H9 (cell line): Measurements from ENCODE around the gene ABCA3. TPM values are rescaled to one million over a fixed set of nuclear protein-coding genes. Genes with fewer than 3 reads are reported as not detected.

Experiments used
- DNase-seq: peaks from one replicate; pipeline ENCODE4 v3.0.0-alpha.2; 2017
- H2AFZ ChIP-seq: one replicate; pipeline ENCODE4 v1.6.1; 2013; ENCODE audit warnings: mild to moderate bottlenecking, low read length, control low read depth, moderate library complexity
- H2AK5ac ChIP-seq: 2 replicates; pipeline ENCODE4 v1.6.1; 2013; ENCODE audit warnings: low read length, control low read depth, mixed read lengths; ENCODE audit not compliant: insufficient read length
- H2BK120ac ChIP-seq: one replicate; pipeline ENCODE4 v1.6.1; 2013; ENCODE audit warnings: low read depth, mild to moderate bottlenecking, low read length, control low read depth, inconsistent platforms; ENCODE audit not compliant: poor library complexity, severe bottlenecking
- H2BK12ac ChIP-seq: 2 replicates; pipeline ENCODE4 v1.6.1; 2013; ENCODE audit warnings: low read length, control low read depth, mixed read lengths, low read depth; ENCODE audit not compliant: insufficient read length
- H2BK15ac ChIP-seq: 2 replicates; pipeline ENCODE4 v1.6.1; 2013; ENCODE audit warnings: low read depth, low read length, control low read depth
- H2BK20ac ChIP-seq: one replicate; pipeline ENCODE4 v1.6.1; 2013; ENCODE audit warnings: low read depth, mild to moderate bottlenecking, low read length, control low read depth, inconsistent platforms; ENCODE audit not compliant: poor library complexity, severe bottlenecking
- H2BK5ac ChIP-seq: 2 replicates; pipeline ENCODE4 v1.6.1; 2013; ENCODE audit warnings: low read length, control low read depth, mixed read lengths; ENCODE audit not compliant: insufficient read length
- H3K14ac ChIP-seq: 2 replicates; pipeline ENCODE4 v1.6.1; 2013; ENCODE audit warnings: low read length, control low read depth; ENCODE audit not compliant: insufficient read depth
- H3K18ac ChIP-seq: 2 replicates; pipeline ENCODE4 v1.6.1; 2013; ENCODE audit warnings: low read depth, mild to moderate bottlenecking, mixed read lengths, low read length, control low read depth; ENCODE audit not compliant: insufficient read length
- H3K23ac ChIP-seq: 2 replicates; pipeline ENCODE4 v1.6.1; 2013; ENCODE audit warnings: low read length, control low read depth, mixed read lengths, low read depth; ENCODE audit not compliant: insufficient read length
- H3K23me2 ChIP-seq: 2 replicates; pipeline ENCODE4 v1.6.1; 2013; ENCODE audit warnings: low read depth, mild to moderate bottlenecking, mixed read lengths, low read length, control low read depth; ENCODE audit not compliant: insufficient read length, poor library complexity, severe bottlenecking
- H3K27ac ChIP-seq: 2 replicates; pipeline ENCODE4 v1.5.1; 2013; ENCODE audit warnings: low read length, control low read depth, mixed read lengths, low read depth; ENCODE audit not compliant: insufficient read length
- H3K27me3 ChIP-seq: 2 replicates; pipeline ENCODE4 v1.6.1; 2013; ENCODE audit warnings: low read length, control low read depth, inconsistent platforms; ENCODE audit not compliant: insufficient read depth
- H3K4ac ChIP-seq: 2 replicates; pipeline ENCODE4 v1.6.1; 2013; ENCODE audit warnings: low read depth, mild to moderate bottlenecking, control low read depth, inconsistent platforms, low read length, moderate library complexity
- H3K4me1 ChIP-seq: 2 replicates; pipeline ENCODE4 v1.6.1; 2013; ENCODE audit warnings: low read length, control low read depth, inconsistent platforms; ENCODE audit not compliant: insufficient read depth
- H3K4me2 ChIP-seq: 2 replicates; pipeline ENCODE4 v1.6.1; 2013; ENCODE audit warnings: low read length, control low read depth, mixed read lengths; ENCODE audit not compliant: insufficient read length, insufficient read depth
- H3K56ac ChIP-seq: 2 replicates; pipeline ENCODE4 v1.6.1; 2013; ENCODE audit warnings: low read depth, mild to moderate bottlenecking, mixed read lengths, low read length, control low read depth; ENCODE audit not compliant: insufficient read length
- H3K79me1 ChIP-seq: 2 replicates; pipeline ENCODE4 v1.6.1; 2013; ENCODE audit warnings: low read depth, mild to moderate bottlenecking, moderate library complexity, low read length, control low read depth, inconsistent platforms; ENCODE audit not compliant: insufficient read depth, poor library complexity, severe bottlenecking
- H3K79me2 ChIP-seq: 2 replicates; pipeline ENCODE4 v1.6.1; 2013; ENCODE audit warnings: low read length, control low read depth, inconsistent platforms; ENCODE audit not compliant: insufficient read depth
- H3K9ac ChIP-seq: 2 replicates; pipeline ENCODE4 v1.6.1; 2013; ENCODE audit warnings: low read length, control low read depth, mixed read lengths; ENCODE audit not compliant: insufficient read length; ENCODE audit errors: extremely low read depth
- H3K9me3 ChIP-seq: one replicate; pipeline ENCODE4 v1.6.1; 2013; ENCODE audit warnings: low read depth, low read length, inconsistent platforms; ENCODE audit not compliant: control insufficient read depth
- H3T11ph ChIP-seq: one replicate; pipeline ENCODE4 v1.6.1; 2013; ENCODE audit warnings: mild to moderate bottlenecking, low read length, control low read depth, inconsistent platforms
- H4K20me1 ChIP-seq: one replicate; pipeline ENCODE4 v1.6.1; 2013; ENCODE audit not compliant: control insufficient read depth, insufficient read length, insufficient read depth
- H4K5ac ChIP-seq: 2 replicates; pipeline ENCODE4 v1.6.1; 2013; ENCODE audit warnings: low read depth, mild to moderate bottlenecking, mixed read lengths, low read length, control low read depth; ENCODE audit not compliant: insufficient read length
- H4K8ac ChIP-seq: replicated peaks from 2 replicates; pipeline ENCODE4 v1.6.1; 2013; ENCODE audit warnings: low read length, control low read depth, mixed read lengths, low read depth; ENCODE audit not compliant: insufficient read length
- H4K91ac ChIP-seq: 2 replicates; pipeline ENCODE4 v1.6.1; 2013; ENCODE audit warnings: low read depth, mild to moderate bottlenecking, moderate library complexity, mixed read lengths, low read length, control low read depth; ENCODE audit not compliant: insufficient read length
- H3K27ac Mint-ChIP-seq, 3 experiments: 2 replicates in 2 of 3; 3 replicates in 1 of 3; pipeline ENCODE4 v1.8.0; 2020 to 2021; ENCODE audit warnings: mixed read lengths in 3 of 3, mild to moderate bottlenecking in 1 of 3, moderate library complexity in 1 of 3
- H3K27me3 Mint-ChIP-seq: 2 replicates; pipeline ENCODE4 v1.8.0; 2021; ENCODE audit warnings: low read depth, mild to moderate bottlenecking, moderate library complexity, mixed read lengths
- H3K36me3 Mint-ChIP-seq, 3 experiments: 2 replicates in 2 of 3; 3 replicates in 1 of 3; pipeline ENCODE4 v1.8.0; 2020 to 2021; ENCODE audit warnings: low read depth in 3 of 3, mixed read lengths in 3 of 3; ENCODE audit not compliant: insufficient read depth in 1 of 3
- H3K4me1 Mint-ChIP-seq, 2 experiments: 2 replicates each; pipeline ENCODE4 v1.8.0; 2020; ENCODE audit warnings: mixed read lengths in 2 of 2
- H3K4me3 Mint-ChIP-seq, 2 experiments: 2 replicates in 1 of 2; 3 replicates in 1 of 2; pipeline ENCODE4 v1.8.0; 2020 to 2021; ENCODE audit warnings: mild to moderate bottlenecking in 2 of 2, mixed read lengths in 2 of 2, moderate library complexity in 1 of 2
- H3K9me3 Mint-ChIP-seq, 2 experiments: 2 replicates in 1 of 2; 3 replicates in 1 of 2; pipeline ENCODE4 v1.8.0; 2020; ENCODE audit warnings: mild to moderate bottlenecking in 2 of 2, mixed read lengths in 2 of 2, moderate library complexity in 1 of 2
- CTCF ChIP-seq: fragments of 200-600 bp; sonication (generic); conservative IDR thresholded peaks from 3 replicates; pipeline ENCODE4 v1.8.0; 2021; ENCODE audit warnings: antibody characterized with exemption, mild to moderate bottlenecking
- WGBS: extraction: QIAGEN DNeasy Blood & Tissue Kit; methylation state at CpG from one replicate; pipeline ENCODE4 v1.1.7; 2013; ENCODE audit warnings: missing lambda C conversion rate, low lambda C conversion rate, mixed read lengths; ENCODE audit not compliant: insufficient read length; ENCODE audit errors: extremely low coverage; 5-methylcytosine and 5-hydroxymethylcytosine counted together
- total RNA-seq: library from RNA; stranded (reverse); gene quantifications from 2 replicates; pipeline ENCODE4 v1.2.1, GENCODE V29; 2021

The ABCA3 gene
- total RNA-seq, 1 experiment from 2014 or later = 8.0 TPM

- Histone ChIP-seq H3K9ac (no peak overlapping the region), H3K18ac (no peak overlapping the region), H2BK5ac (no peak overlapping the region), H3K23me2 (no peaks in the 10 kb centered on the region), H3K79me1 (no peaks in the 10 kb centered on the region), H3K56ac (no peak overlapping the region), H3K9me3 (no peaks in the 10 kb centered on the region), H3K4ac (no peak overlapping the region), H3K23ac (no peak overlapping the region), H4K91ac (no peak overlapping the region), H2BK12ac (no peak overlapping the region), H3K27me3 (no peaks in the 10 kb centered on the region), H2AK5ac (no peak overlapping the region), H3T11ph (no peak overlapping the region), H2BK15ac (no peak overlapping the region), H4K8ac (no peak overlapping the region), H2AFZ (no peak overlapping the region), H3K14ac (no peak overlapping the region), H3K4me1 (no peaks in the 10 kb centered on the region), H3K27ac (no peak overlapping the region), H4K20me1 (no peaks in the 10 kb centered on the region), H4K5ac (no peak overlapping the region), H3K79me2 (no peaks in the 10 kb centered on the region), H3K4me2 (no peak overlapping the region), H2BK120ac (no peak overlapping the region), H2BK20ac (no peak overlapping the region)
- Mint-ChIP-seq H3K4me3 (no peak overlapping the region), H3K27me3 (no peaks in the 10 kb centered on the region; the same call in 1 of the 2 replicates), H3K9me3 (no peaks in the 10 kb centered on the region), H3K36me3 (no peaks in the 10 kb centered on the region), H3K4me1 (0 out of 4 replicates have a peak, but pooled peaks cover 0 to 3% of the 10 kb centered on the region in 2 experiments), H3K27ac (0 out of 7 replicates have a peak overlapping the region, but pooled peaks of 1 of the 3 experiments have one; percentile 48)
- DNase-seq = peak; percentile 22
- no CpG with 5 or more reads among the region's 8 CpGs for WGBS
- TF ChIP-seq CTCF = no peak
Measured at GRCh38 chr16:2288726-2289125, 51.8 kb downstream of the ABCA3 start.
